ENCODE data around the gene SLITRK2.

- TF ChIP-seq POLR2A (IDR thresholded peaks at IDR 0.05; ENCODE audit: low read depth, low read length) (no peak), POLR2AphosphoS5 (IDR thresholded peaks at IDR 0.05; ENCODE audit: low read depth, low read length) (no peak), TAF1 (IDR thresholded peaks at IDR 0.05; ENCODE audit: borderline replicate concordance, low read depth, low read length) (no peak)
Measured at GRCh38 chrX:145861818-145862217, 44.2 kb downstream of the SLITRK2 start.

Measured in GM12892 (cell line).